IPS DF 6.9 (cell line): Measurements from ENCODE around the gene MED15.

ENCODE experiments used
- DNase-seq: peaks from one replicate; pipeline ENCODE4 v3.0.0-alpha.2; 2013; ENCODE audit warnings: low read depth, low spot score
- H3K27ac ChIP-seq: one replicate; pipeline ENCODE4 v1.5.1; 2013; ENCODE audit warnings: low read length, control low read depth
- H3K27me3 ChIP-seq: 2 replicates; pipeline ENCODE4 v1.6.1; 2013; ENCODE audit warnings: mild to moderate bottlenecking, low read length; ENCODE audit not compliant: control insufficient read depth, insufficient read depth
- H3K36me3 ChIP-seq: 2 replicates; pipeline ENCODE4 v1.6.1; 2013; ENCODE audit warnings: low read length; ENCODE audit not compliant: control insufficient read depth, insufficient read depth
- H3K4me1 ChIP-seq: 2 replicates; pipeline ENCODE4 v1.6.1; 2013; ENCODE audit warnings: low read length; ENCODE audit not compliant: control insufficient read depth, insufficient read depth
- H3K4me3 ChIP-seq: 2 replicates; pipeline ENCODE4 v1.5.1; 2013; ENCODE audit warnings: mild to moderate bottlenecking, low read length
- H3K9me3 ChIP-seq: 2 replicates; pipeline ENCODE4 v1.6.1; 2013; ENCODE audit warnings: low read length, inconsistent platforms; ENCODE audit not compliant: control insufficient read depth, insufficient read depth
- WGBS: extraction: QIAGEN DNeasy Blood & Tissue Kit; methylation state at CpG from one replicate; pipeline ENCODE4 v1.1.7; 2013; ENCODE audit warnings: mixed read lengths, missing lambda C conversion rate; ENCODE audit not compliant: insufficient read length, insufficient coverage; 5-methylcytosine and 5-hydroxymethylcytosine counted together

MED15 gene

DNA sequence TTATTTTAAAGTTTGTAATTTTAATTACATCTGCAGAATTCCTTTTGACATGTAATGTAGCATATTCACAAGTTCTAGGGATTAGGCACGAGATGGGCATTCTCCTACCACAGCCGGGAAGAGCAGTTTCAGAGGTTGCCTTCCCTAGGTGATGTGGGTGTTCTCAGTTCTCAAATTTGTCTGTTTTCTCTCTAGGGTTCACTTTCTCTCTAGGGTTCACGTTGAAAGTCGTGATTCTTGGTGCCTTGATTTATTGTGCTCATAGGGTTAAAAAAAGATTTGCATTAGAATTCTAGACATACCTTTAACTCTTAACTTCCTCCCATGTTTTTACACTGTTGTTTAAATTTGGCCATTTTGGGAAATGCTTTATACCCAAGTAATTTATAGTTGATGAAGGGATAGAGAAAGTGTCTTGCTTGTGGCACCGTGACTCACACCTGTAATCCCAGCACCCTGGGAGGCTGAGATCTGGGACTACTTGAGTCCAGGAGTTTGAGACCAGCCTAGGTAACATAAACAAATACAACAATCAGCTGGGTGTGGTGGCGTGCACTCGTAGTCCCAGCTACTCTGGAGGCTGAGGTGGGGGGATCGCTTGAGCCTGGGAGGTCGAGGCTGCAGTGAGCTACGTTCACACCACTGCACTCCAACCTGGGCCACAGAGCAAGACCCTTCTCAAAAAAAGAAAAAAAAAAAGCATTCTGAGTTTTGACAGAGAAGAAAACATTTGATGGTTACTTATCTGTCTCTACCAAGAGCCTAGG lies 3.6 kb downstream of the MED15 start:
- Histone ChIP-seq H3K27ac (no peak overlapping the region), H3K4me3 (no peak overlapping the region), H3K4me1 (peaks cover 3% of the 10 kb centered on the region), H3K27me3 (no peaks in the 10 kb centered on the region), H3K9me3 (no peaks in the 10 kb centered on the region), H3K36me3 (no peaks in the 10 kb centered on the region)
- no CpG with 5 or more reads among the region's 10 CpGs for WGBS
- no peak for DNase-seq

DNA sequence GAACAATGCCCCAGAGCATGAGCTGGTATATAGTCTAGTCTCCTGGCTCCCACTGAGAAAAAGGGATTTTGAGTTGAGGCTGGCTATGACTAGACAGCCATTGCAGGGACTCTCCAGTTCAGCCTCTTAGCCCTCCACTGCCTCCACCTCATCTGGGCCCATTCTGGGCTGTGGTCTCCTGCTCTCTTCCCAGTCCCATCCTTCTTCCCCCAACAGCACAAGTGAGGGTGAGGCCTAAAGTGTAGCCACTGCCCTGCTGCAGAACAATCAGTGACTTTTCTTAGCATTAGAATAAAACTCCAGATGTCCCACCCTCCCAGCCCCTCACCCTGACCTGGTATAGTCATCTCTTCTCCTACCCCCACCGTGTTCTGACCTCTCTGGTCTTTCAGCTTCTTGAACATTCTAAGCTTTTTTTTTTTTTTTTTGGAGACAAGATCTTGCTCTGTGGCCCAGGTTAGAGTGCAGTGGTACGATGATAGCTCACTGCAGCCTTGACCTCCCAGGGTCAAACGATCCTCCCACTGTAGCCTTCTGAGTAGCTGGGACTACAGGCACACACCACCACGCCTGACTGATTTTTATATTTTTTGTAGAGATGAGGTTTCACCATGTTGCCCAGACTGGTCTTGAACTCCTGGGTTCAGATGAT lies 4.3 kb downstream of the MED15 start:
- Histone ChIP-seq H3K9me3 (no peaks in the 10 kb centered on the region), H3K27ac (no peak overlapping the region), H3K36me3 (no peaks in the 10 kb centered on the region), H3K27me3 (no peaks in the 10 kb centered on the region), H3K4me3 (no peak overlapping the region), H3K4me1 (peaks cover 3% of the 10 kb centered on the region)
- WGBS: no CpG with 5 or more reads among the region's 4 CpGs
- DNase-seq: no peak

DNA sequence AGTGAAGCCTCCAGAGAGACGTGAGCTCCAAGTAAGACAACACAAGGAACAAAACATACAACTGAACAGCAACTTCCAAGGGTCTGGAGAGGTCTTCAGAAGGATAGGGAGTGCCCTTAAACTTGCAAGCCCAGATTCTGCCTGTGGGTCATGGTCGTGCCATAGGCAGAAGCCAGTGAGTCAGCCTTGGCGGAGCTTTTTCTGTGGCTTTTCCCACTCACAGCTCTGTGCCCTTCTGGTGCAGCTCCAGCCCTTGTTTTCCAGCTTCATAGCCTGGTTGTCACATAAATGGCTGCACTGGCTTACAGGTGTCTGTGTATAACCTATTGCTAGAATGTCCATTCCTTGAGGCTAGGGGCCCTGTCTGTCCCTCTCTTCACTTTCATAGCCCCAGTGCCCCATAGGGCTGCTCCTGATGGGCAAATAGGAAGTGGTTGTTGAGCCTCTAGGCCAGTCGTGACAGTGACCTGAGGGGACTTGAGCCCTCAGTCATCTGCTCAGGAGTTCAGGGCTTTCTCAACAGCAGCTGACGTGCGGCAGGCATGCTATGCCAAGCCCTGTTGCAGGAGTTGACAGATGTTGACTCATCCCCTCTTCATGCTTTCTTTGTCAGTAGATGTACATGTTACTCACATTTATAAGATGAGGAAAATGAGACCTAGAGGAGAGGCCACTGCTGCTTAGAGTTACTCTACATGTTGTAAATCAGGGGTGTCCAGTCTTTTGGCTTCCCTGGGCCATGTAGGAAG lies 7.4 kb downstream of the MED15 start:
- DNase-seq: no peak
- H3K27ac ChIP-seq: no peak overlapping the region
- no peak overlapping the region for H3K4me3 ChIP-seq
- H3K27me3 ChIP-seq: no peaks in the 10 kb centered on the region
- no CpG with 5 or more reads among the region's 6 CpGs for WGBS
- no peaks in the 10 kb centered on the region for H3K9me3 ChIP-seq
- H3K36me3 ChIP-seq: no peaks in the 10 kb centered on the region
- H3K4me1 ChIP-seq: no peaks in the 10 kb centered on the region; the same call in 1 of the 2 replicates

DNA sequence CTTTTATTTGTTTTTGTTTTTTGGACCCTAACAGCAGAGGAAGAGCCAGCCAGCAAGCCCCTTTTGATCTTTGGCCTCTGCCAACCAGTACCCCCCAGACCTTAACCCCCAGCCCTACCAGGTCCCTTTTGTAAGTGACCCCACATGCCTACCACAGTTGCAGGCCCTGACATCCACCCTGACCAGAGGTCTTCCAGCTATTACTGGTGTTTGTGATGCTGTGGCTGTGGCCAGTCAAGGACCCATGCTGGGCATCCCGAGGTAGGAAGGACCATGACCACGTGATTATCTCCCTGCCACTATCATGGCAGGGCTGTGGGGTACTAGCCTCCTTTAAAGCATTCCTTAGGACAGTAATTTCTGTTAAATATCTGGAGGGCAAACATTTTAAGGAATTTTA lies 9.0 kb downstream of the MED15 start:
- Histone ChIP-seq H3K27me3 (no peaks in the 10 kb centered on the region), H3K9me3 (no peaks in the 10 kb centered on the region), H3K4me3 (no peak overlapping the region), H3K27ac (no peak overlapping the region), H3K4me1 (no peaks in the 10 kb centered on the region), H3K36me3 (peaks cover 7% of the 10 kb centered on the region; the same call in 1 of the 2 replicates)
- WGBS: no CpG with 5 or more reads among the region's 2 CpGs
- DNase-seq: no peak

DNA sequence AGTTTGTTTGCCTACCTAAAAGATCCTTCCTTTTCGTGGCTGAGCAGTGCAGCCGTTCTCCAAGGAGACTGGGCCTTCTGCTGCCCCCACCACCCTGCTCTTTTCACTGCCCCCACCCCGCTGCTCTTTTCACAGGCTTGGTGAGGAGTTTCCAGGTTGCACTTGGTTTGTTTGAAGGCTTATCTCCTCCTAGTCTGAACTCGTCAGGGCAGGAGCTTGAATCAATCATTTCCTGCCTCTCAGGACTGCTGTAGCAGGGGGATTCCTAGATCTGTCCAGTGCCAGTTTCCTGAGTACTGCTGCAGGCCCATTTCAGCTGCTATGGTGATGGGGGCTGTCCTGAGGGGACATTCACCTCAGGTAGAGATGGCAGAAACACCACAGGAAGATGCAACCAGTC lies 10.0 kb downstream of the MED15 start:
- H3K4me1 ChIP-seq: no peaks in the 10 kb centered on the region
- H3K27ac ChIP-seq: no peak overlapping the region
- no CpG with 5 or more reads among the region's 4 CpGs for WGBS
- no peaks in the 10 kb centered on the region for H3K27me3 ChIP-seq
- DNase-seq: no peak
- H3K36me3 ChIP-seq: peaks cover 7% of the 10 kb centered on the region; the same call in 1 of the 2 replicates
- no peaks in the 10 kb centered on the region for H3K9me3 ChIP-seq
- H3K4me3 ChIP-seq: no peak overlapping the region

DNA sequence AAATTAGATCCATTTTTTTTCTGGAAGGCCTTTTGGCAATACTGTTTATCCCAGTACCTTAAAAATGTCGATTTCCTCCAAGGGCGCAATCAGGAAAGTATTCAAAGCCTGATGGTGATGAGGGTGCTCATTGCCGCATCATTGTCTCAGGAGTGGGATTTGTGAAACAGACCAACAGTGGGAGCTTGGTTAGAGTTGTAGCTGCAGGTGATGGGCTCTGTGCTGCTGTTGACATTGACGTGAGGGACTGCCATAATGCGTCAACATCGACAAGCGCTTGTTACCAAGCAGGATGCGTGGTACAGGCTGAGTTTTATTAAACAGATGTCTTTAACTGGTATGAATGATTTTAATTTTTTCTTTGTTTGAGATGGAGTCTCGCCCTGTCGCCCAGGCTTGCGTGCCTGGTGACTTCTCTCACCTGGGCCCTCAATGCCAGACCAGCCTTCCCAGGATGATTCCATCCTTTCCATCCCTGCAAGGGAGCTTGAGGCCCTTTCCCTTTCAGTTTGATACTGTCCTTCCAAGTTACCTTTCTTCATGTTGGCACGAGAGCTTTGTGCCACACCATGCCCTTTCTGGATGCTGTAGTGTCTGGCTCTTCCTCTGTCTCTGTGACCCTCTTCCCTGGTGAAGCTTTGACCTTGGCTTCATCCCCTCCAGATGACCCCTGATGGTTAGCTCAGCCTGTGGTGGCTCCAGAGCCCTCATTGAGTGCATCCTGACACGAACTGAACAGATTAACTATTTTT lies 10.6 kb downstream of the MED15 start:
- no peaks in the 10 kb centered on the region for H3K4me1 ChIP-seq
- DNase-seq: no peak
- no peak overlapping the region for H3K4me3 ChIP-seq
- WGBS: no CpG with 5 or more reads among the region's 13 CpGs
- peaks cover 7% of the 10 kb centered on the region; the same call in 1 of the 2 replicates for H3K36me3 ChIP-seq
- no peaks in the 10 kb centered on the region for H3K27me3 ChIP-seq
- no peaks in the 10 kb centered on the region for H3K9me3 ChIP-seq
- H3K27ac ChIP-seq: no peak overlapping the region

DNA sequence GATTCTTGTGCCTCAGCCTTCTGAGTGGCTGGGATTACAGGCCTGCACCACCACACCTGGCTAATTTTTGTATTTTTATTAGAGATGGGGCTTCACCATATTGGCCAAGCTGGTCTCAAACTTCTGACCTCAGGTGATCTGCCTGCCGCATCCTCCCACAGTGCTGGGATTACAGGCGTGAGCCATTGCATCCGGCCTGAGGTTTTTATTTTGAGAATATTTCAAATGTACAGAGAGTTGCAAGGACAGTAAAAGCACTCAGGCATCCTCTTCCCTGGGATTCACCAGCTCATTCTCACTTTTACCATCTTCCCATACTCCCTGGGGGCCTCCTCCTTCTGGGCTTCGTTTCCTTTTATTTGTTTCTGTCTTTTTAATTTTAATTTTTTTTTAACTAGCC lies 12.1 kb downstream of the MED15 start:
- 0 out of 2 replicates have a peak, but pooled peaks cover 1% of the 10 kb centered on the region for H3K4me1 ChIP-seq
- DNase-seq: no peak
- no peaks in the 10 kb centered on the region for H3K27me3 ChIP-seq
- peaks cover 7% of the 10 kb centered on the region; the same call in 1 of the 2 replicates for H3K36me3 ChIP-seq
- no peak overlapping the region for H3K4me3 ChIP-seq
- WGBS: no CpG with 5 or more reads among the region's 4 CpGs
- no peak overlapping the region for H3K27ac ChIP-seq
- H3K9me3 ChIP-seq: no peaks in the 10 kb centered on the region

DNA sequence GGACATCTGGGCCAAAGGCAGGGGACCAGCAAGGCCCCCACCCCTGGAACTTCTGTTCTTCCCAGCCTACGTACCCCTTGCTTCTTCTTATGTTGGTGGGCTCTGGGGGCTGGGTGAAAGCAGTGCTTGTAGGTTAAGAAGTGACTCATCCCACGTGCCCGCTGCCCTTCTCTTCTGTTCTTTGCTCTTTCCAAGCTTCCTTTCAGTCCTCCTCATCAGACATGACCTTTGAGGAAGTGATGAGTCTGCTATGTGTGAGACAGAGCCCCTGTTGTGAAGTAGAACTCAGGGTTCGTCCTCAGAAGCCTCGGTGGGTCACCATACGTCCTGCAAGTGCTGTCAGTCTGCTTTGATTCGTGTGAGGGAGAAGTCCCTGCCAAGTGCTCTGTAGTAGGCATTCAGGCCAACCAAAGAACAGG lies 12.7 kb downstream of the MED15 start:
- Histone ChIP-seq H3K4me3 (no peak overlapping the region), H3K27ac (no peak overlapping the region), H3K27me3 (no peaks in the 10 kb centered on the region), H3K4me1 (0 out of 2 replicates have a peak, but pooled peaks cover 1% of the 10 kb centered on the region), H3K36me3 (peaks cover 7% of the 10 kb centered on the region; the same call in 1 of the 2 replicates), H3K9me3 (no peaks in the 10 kb centered on the region)
- no CpG with 5 or more reads among the region's 7 CpGs for WGBS
- DNase-seq: no peak

DNA sequence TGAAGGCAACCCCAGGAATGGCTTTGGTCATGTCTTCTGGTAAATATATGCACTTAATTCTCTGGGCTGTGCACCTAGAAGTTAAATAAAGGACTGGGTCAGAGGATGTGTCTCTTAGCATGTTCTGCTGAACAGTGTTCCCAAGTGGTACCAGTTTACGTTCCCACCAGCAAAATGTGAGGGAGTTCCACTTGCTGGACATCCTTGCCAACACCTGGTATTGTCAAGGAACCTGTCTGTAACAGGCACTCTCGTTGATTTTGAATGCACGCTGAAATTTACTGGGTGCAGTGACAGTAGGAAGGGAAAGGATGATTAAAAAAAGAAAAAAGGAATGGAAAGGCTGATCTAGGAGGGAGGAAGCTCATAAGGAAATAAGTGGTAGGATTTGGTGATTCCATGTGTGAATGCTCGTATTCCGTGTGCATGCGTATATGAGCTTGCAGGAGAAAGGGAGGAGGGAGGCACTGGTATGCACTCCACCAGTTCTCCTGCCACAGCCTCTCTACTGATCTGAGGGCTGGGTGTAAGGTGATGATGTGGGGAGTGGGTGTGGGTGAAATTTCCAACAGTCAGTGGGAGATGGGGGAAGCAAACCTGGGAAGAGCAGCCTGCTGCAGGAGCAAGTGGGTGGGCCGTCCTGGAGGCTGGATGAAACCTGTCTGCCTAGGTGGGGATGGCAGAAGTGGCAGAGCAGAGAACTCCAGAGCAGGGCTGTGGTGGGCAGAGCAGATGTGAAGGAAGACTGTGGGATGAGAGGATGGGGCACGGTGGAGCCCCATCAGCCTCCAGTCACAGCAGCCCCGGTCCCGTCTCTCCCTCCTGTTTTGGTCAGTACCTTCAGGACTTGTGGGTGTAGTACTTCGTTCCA lies 15.0 kb downstream of the MED15 start:
- peaks cover 7% of the 10 kb centered on the region; the same call in 1 of the 2 replicates for H3K36me3 ChIP-seq
- no CpG with 5 or more reads among the region's 11 CpGs for WGBS
- DNase-seq: no peak
- H3K4me1 ChIP-seq: 0 out of 2 replicates have a peak, but pooled peaks cover 1% of the 10 kb centered on the region
- H3K27ac ChIP-seq: no peak overlapping the region
- H3K9me3 ChIP-seq: no peaks in the 10 kb centered on the region
- H3K27me3 ChIP-seq: no peaks in the 10 kb centered on the region
- H3K4me3 ChIP-seq: no peak overlapping the region
